GM21381 (cell line): ENCODE results near the gene PCDHGC3.

ENCODE experiments used
- ATAC-seq: cut with Tn5 transposase; IDR thresholded peaks from one replicate; pipeline ENCODE4 v1.9.1; 2021; ENCODE audit warnings: mild to moderate bottlenecking, moderate library complexity; ENCODE audit not compliant: unreplicated experiment

Gene PCDHGC3

GRCh38 chr5:141519605-141520565, 44.1 kb downstream of the PCDHGC3 start:
- no peak for ATAC-seq

GRCh38 chr5:141521244-141521781, 45.5 kb downstream of the PCDHGC3 start:
- ATAC-seq = no peak

- no peak for ATAC-seq
These were observed 46.5 kb downstream of the PCDHGC3 start for GRCh38 chr5:141522301-141522700.

DNA sequence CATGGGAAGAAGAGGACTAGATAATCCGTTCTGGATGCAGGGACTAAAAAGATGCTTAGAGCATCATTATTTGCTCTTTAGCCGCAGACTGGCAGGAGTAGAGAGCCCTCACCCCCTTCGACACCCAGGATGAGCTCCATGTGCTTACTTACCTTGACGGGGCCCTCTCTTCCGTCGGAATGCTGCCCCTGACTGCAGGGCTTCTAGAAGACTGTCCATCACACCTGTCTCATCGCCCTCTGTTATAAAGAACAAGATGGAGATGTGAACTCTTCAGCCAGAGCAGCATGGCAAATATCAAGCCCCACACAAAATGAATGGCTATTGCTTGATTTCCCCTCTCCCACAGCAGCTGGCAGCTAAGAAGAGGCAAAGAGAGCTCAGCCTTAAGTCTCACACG, 48.2 kb downstream of the PCDHGC3 start:
- ATAC-seq = no peak

DNA sequence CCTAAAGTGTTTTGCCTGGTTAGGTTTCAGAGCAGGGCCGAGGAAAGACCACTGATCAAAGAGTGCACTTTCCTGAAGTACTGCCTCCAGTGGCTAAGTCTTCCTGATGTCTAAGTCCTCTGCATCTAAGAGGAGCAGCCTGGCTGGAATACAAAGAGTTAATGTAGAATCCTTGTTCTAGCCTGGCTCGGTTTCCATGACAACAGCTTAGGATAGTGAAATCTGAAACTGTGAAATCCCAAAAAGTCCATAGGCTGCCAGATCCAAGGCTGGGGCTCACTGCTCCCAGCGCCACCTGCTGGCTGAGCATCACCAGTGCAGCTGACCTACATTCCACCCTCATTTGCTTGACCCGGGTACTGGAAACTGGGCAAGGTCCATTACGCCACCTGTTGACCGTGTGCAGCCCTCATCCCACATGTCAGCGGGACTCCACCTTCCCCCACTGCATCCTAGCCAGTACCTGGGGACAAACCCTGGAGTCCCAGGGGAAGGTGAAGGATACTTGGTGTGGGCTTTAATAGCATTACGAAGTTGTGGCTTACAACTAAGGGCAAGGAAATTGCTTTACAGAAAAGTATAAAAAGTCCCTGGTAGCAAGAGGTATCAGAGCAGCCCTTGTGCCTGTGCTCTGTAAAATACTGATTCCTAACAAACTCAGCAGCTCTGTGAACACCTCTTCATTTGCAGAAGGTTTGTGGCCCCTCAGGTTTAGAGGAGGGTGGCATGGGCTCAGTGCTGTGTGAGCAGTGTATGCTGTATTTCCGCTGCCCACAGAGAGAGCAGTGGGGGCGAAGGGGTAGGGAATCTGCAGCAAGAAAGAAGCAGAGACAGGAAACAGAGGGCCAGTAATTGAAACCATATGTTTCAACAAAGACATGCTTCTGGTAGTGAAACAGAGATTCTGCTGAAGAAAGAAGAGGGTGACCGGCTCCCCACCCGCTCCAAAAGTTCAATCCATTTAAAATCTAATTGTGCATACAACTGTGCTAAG, 49.1 kb downstream of the PCDHGC3 start:
- ATAC-seq = peak; percentile 76

DNA sequence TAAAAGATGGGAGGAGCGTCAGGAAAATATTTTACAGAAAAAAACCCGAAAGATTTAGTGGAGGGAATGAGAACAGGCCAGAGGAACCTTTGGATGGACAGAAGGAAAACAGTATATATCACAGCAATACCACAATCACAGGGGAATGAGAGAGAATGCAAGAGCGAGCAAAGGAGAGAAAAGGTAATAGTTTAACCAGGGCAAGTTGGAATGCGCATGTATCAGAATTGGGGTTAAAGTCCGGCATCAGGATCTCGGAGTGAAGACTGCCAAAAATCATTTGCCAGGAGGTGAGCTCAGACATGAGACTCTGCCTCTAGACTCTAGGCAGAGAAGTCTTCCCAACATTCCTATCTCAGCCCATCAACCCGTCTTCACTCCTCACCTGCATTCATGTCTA, 49.9 kb downstream of the PCDHGC3 start:
- no peak for ATAC-seq

- no peak for ATAC-seq
These were observed 51.7 kb downstream of the PCDHGC3 start for GRCh38 chr5:141527426-141527825.
